ENCODE results near the gene TMEM116.

TMEM116 gene

DNA sequence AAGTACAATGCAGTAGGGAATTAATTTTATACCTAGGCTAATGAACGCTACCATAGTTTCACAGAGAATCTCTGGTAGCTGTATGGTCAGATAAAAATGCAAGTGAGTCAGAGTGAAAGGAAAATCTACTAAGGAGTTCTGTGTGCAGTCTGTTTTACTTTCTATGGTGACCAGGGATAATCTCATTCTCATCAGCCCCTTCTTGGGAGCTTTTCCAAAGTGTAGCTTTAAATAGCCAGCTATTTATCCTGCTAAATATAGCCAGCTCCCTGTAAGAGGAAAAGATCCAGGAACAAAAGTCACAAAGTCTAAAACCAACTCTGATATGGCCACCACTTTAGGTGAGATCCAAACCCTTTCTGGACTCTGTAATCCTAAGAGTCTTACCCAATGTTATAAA, 75.5 kb downstream of the TMEM116 start:
- Histone ChIP-seq H3K36me3 (ENCODE audit: control insufficient read depth, insufficient read depth, low read length) (no peaks in the 10 kb centered on the region), H3K9me3 (ENCODE audit: control insufficient read depth, insufficient read depth, low read depth, low read length) (no peaks in the 10 kb centered on the region), H3K27ac (ENCODE audit: low read depth, low read length) (no peak overlapping the region), H3K4me1 (ENCODE audit: control insufficient read depth, insufficient read depth, low read length) (peaks cover 4% of the 10 kb centered on the region; the same call in 1 of the 2 replicates), H3K27me3 (ENCODE audit: control insufficient read depth, insufficient read depth, low read length) (no peaks in the 10 kb centered on the region), H3K4me3 (ENCODE audit: low read depth, low read length) (no peak overlapping the region), H3K9ac (ENCODE audit: low read length) (no peak overlapping the region)

DNA sequence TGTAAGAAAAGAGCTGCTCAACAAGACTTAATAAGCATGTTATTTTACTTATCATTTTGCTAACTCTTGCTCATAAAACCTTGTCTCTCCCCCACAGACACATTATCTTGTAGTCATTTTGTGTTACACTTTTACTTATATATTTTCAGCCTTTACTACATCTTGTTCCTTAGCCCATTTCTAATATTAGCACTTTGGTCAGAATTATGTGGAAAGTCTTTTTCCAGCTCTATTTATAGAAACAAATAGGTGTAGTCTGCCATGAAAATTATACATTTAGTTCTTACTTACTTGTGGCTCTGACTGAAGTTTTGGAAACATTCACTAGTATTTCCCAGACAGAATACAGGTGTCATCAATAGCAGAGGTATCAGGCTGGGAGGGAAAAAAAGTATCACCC, 76.1 kb downstream of the TMEM116 start:
- Histone ChIP-seq H3K4me3 (ENCODE audit: low read depth, low read length) (no peak overlapping the region), H3K27me3 (ENCODE audit: control insufficient read depth, insufficient read depth, low read length) (no peaks in the 10 kb centered on the region), H3K27ac (ENCODE audit: low read depth, low read length) (no peak overlapping the region), H3K4me1 (ENCODE audit: control insufficient read depth, insufficient read depth, low read length) (peaks cover 4% of the 10 kb centered on the region; the same call in 1 of the 2 replicates), H3K9ac (ENCODE audit: low read length) (no peak overlapping the region), H3K36me3 (ENCODE audit: control insufficient read depth, insufficient read depth, low read length) (no peaks in the 10 kb centered on the region), H3K9me3 (ENCODE audit: control insufficient read depth, insufficient read depth, low read depth, low read length) (no peaks in the 10 kb centered on the region)

DNA sequence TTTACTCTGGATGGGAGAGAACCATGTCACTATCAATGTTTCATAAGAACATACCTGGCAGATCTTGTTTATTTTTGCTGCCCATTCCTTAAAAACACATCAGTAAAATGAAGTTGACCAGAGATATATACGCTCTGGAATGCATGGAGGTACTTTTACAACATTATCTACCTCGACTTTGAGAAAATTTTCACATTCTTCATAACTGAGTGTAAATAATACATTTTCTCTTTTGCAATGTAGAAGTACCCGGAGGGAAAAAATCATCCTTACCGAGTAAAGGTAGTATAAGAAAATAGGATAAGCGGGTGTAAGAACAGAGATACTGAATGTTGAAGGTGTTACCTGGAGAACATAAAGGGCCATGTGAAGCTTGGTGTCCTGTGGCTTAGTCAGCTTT, 80.7 kb downstream of the TMEM116 start:
- no peak overlapping the region for H3K9ac ChIP-seq (ENCODE audit: low read length)
- no peaks in the 10 kb centered on the region for H3K9me3 ChIP-seq (ENCODE audit: control insufficient read depth, insufficient read depth, low read depth, low read length)
- H3K27ac ChIP-seq (ENCODE audit: low read depth, low read length), result no peak overlapping the region
- no peaks in the 10 kb centered on the region for H3K27me3 ChIP-seq (ENCODE audit: control insufficient read depth, insufficient read depth, low read length)
- H3K4me3 ChIP-seq (ENCODE audit: low read depth, low read length), result no peak overlapping the region
- H3K4me1 ChIP-seq (ENCODE audit: control insufficient read depth, insufficient read depth, low read length), result peaks cover 4% of the 10 kb centered on the region; the same call in 1 of the 2 replicates
- no peaks in the 10 kb centered on the region for H3K36me3 ChIP-seq (ENCODE audit: control insufficient read depth, insufficient read depth, low read length)

DNA sequence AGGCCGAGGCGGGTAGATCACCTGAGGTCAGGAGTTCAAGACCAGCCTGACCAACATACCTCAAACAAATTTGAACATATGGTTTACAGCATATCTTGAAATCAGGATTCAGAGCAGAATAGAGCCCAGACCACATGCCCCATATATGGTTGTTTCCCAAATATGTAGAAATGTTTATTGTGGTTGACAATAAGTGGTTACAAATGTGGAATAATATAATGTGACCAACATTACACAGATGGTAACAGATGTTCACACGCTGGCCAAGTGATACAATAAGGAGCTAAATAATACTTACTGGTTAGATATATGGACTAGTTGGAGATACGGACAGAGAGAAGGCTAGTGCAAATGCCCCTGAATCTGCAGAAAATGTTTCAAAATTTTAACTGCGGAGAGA, 85.6 kb downstream of the TMEM116 start:
- H3K36me3 ChIP-seq (ENCODE audit: control insufficient read depth, insufficient read depth, low read length), result no peaks in the 10 kb centered on the region
- no peak overlapping the region for H3K9ac ChIP-seq (ENCODE audit: low read length)
- H3K27ac ChIP-seq (ENCODE audit: low read depth, low read length), result no peak overlapping the region
- H3K27me3 ChIP-seq (ENCODE audit: control insufficient read depth, insufficient read depth, low read length), result no peaks in the 10 kb centered on the region
- H3K9me3 ChIP-seq (ENCODE audit: control insufficient read depth, insufficient read depth, low read depth, low read length), result no peaks in the 10 kb centered on the region
- no peaks in the 10 kb centered on the region for H3K4me1 ChIP-seq (ENCODE audit: control insufficient read depth, insufficient read depth, low read length)
- H3K4me3 ChIP-seq (ENCODE audit: low read depth, low read length), result no peak overlapping the region

DNA sequence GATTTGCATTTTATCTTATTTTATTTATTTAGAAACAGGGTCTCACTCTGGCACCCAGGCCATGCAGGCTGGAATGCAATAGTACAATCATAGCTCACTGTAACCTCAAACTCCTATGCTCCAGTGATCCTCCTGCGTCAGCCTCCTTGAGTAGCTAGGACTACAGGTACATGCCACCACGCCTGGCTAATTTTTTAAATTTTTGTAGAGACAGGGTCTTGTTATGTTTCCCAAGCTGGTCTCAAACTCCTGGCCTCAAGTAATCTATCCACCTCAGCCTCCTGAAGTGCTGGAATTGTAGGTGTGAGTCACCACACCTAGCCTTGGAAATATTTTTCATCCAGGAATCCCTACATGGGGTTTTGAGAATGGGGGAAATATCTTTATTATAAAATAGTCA, 86.3 kb downstream of the TMEM116 start:
- H3K36me3 ChIP-seq (ENCODE audit: control insufficient read depth, insufficient read depth, low read length), result no peaks in the 10 kb centered on the region
- H3K27me3 ChIP-seq (ENCODE audit: control insufficient read depth, insufficient read depth, low read length), result no peaks in the 10 kb centered on the region
- H3K4me1 ChIP-seq (ENCODE audit: control insufficient read depth, insufficient read depth, low read length), result no peaks in the 10 kb centered on the region
- H3K27ac ChIP-seq (ENCODE audit: low read depth, low read length), result no peak overlapping the region
- H3K9ac ChIP-seq (ENCODE audit: low read length), result no peak overlapping the region
- H3K4me3 ChIP-seq (ENCODE audit: low read depth, low read length), result no peak overlapping the region
- H3K9me3 ChIP-seq (ENCODE audit: control insufficient read depth, insufficient read depth, low read depth, low read length), result no peaks in the 10 kb centered on the region

DNA sequence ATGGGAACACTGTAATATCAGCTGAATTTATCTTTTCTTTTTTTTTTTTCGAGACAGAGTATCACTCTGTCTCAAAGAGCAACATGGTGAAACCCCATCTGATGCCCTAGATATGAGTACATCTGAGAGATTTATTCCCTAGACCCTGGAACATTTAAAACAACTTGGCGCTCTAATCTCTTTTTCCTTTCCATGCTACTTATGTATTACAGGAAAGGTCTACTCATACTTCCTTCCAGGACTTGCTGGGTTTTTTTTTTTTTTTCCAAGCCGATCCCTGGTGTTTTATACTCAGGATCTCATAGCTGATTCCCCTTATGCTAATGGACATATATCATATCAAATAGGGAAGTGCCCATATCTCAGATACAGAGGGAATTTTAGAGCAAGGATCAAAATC, 87.8 kb downstream of the TMEM116 start:
- Histone ChIP-seq H3K36me3 (ENCODE audit: control insufficient read depth, insufficient read depth, low read length) (no peaks in the 10 kb centered on the region), H3K27me3 (ENCODE audit: control insufficient read depth, insufficient read depth, low read length) (no peaks in the 10 kb centered on the region), H3K9ac (ENCODE audit: low read length) (no peak overlapping the region), H3K9me3 (ENCODE audit: control insufficient read depth, insufficient read depth, low read depth, low read length) (no peaks in the 10 kb centered on the region), H3K27ac (ENCODE audit: low read depth, low read length) (no peak overlapping the region), H3K4me1 (ENCODE audit: control insufficient read depth, insufficient read depth, low read length) (no peaks in the 10 kb centered on the region), H3K4me3 (ENCODE audit: low read depth, low read length) (no peak overlapping the region)

DNA sequence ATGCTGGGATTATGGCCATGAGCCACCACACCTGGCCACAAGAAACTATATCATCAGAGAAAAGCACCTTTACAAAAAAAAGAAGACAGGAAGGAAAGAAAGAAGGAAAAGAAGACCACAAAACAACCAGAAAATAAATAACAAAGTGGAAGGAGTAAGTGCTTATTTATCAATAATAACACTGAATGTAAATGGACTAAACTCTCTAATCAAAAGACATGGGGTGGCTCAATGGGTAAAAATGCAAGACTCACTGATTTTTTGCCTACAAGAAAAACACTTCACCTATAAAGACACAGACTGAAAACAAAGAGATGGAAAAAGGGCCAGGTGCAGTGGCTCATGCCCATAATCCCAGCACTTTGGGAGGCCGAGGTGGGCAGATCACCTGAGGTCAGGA, 105.2 kb downstream of the TMEM116 start:
- Histone ChIP-seq H3K36me3 (ENCODE audit: control insufficient read depth, insufficient read depth, low read length) (peaks cover 14% of the 10 kb centered on the region), H3K4me3 (ENCODE audit: low read depth, low read length) (no peak overlapping the region), H3K4me1 (ENCODE audit: control insufficient read depth, insufficient read depth, low read length) (no peaks in the 10 kb centered on the region), H3K27me3 (ENCODE audit: control insufficient read depth, insufficient read depth, low read length) (no peaks in the 10 kb centered on the region), H3K27ac (ENCODE audit: low read depth, low read length) (no peak overlapping the region), H3K9ac (ENCODE audit: low read length) (no peak overlapping the region), H3K9me3 (ENCODE audit: control insufficient read depth, insufficient read depth, low read depth, low read length) (peaks cover 12% of the 10 kb centered on the region)

DNA sequence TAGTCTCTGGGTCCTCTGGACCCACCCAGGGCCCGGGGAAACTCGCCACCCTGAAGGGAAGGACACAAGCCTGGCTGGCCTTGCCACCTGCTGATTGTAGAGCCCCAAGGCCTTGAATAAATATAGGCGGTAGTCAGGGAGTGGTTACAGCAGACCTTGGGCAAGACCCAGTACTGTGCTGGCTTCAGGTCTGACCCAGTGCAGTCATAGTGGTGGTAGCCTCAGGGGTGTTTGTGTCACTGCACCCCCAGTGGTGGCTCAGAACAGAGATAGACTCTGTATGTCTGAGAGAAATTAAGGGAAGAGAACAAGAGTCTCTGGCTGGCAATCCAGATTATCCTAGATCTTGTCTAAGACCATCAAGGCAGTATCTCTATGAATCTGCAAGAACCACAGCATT, 107.5 kb downstream of the TMEM116 start:
- Histone ChIP-seq H3K36me3 (ENCODE audit: control insufficient read depth, insufficient read depth, low read length) (peaks cover 19% of the 10 kb centered on the region), H3K4me1 (ENCODE audit: control insufficient read depth, insufficient read depth, low read length) (no peaks in the 10 kb centered on the region), H3K27me3 (ENCODE audit: control insufficient read depth, insufficient read depth, low read length) (no peaks in the 10 kb centered on the region), H3K27ac (ENCODE audit: low read depth, low read length) (no peak overlapping the region), H3K4me3 (ENCODE audit: low read depth, low read length) (no peak overlapping the region), H3K9ac (ENCODE audit: low read length) (no peak overlapping the region), H3K9me3 (ENCODE audit: control insufficient read depth, insufficient read depth, low read depth, low read length) (peaks cover 12% of the 10 kb centered on the region)

DNA sequence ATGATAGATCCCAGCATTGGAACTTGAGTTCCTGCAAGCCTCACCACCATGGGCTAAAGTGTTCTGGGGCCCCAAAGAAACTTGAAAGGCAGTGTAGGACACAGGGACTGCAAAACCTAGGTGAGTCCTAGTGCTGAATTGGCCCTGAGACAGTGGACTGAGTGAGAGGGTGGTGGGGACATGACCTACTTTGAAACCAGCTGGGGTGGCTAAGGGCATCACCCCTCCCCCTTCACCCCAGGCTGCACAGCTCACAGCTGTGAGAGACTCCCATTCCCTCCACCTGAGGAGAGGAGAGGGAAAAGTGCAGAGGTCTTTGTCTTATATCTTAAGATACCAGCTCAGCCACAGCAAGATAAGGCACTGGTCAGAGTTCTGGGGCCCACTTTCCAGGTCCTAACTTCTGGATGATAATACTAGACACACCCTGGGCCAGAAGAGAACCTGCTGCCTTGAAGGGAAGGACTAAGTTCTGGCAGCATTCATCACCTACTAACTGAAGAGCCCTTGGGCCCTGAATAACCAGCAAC, 108.5 kb downstream of the TMEM116 start:
- H3K4me3 ChIP-seq (ENCODE audit: low read depth, low read length), result no peak overlapping the region
- peaks cover 12% of the 10 kb centered on the region for H3K9me3 ChIP-seq (ENCODE audit: control insufficient read depth, insufficient read depth, low read depth, low read length)
- H3K27me3 ChIP-seq (ENCODE audit: control insufficient read depth, insufficient read depth, low read length), result no peaks in the 10 kb centered on the region
- H3K36me3 ChIP-seq (ENCODE audit: control insufficient read depth, insufficient read depth, low read length), result peaks cover 27% of the 10 kb centered on the region
- H3K4me1 ChIP-seq (ENCODE audit: control insufficient read depth, insufficient read depth, low read length), result no peaks in the 10 kb centered on the region
- no peak overlapping the region for H3K9ac ChIP-seq (ENCODE audit: low read length)
- H3K27ac ChIP-seq (ENCODE audit: low read depth, low read length), result no peak overlapping the region

DNA sequence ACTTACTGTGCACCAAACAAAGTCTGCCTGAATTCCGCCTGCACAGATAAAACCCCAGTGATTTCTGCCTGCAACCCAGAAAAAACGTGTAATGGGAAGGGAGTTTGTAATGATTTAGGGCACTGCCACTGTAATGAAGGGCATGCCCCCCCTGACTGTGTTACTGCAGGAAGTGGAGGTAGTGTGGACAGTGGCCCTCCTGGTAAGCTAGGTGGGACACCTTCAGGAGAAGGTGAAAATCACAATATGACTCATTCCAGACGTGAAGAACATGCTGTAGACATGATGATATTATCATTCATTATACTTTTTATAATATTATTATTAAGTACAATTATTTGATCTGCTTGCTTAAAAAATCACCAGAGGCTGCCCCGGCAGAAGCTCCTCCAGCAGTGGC, 111.8 kb downstream of the TMEM116 start:
- Histone ChIP-seq H3K4me1 (ENCODE audit: control insufficient read depth, insufficient read depth, low read length) (no peaks in the 10 kb centered on the region), H3K9ac (ENCODE audit: low read length) (no peak overlapping the region), H3K27me3 (ENCODE audit: control insufficient read depth, insufficient read depth, low read length) (no peaks in the 10 kb centered on the region), H3K27ac (ENCODE audit: low read depth, low read length) (no peak overlapping the region), H3K4me3 (ENCODE audit: low read depth, low read length) (no peak overlapping the region), H3K9me3 (ENCODE audit: control insufficient read depth, insufficient read depth, low read depth, low read length) (no peaks in the 10 kb centered on the region; the same call in 1 of the 2 replicates), H3K36me3 (ENCODE audit: control insufficient read depth, insufficient read depth, low read length) (peaks cover 42% of the 10 kb centered on the region)

DNA sequence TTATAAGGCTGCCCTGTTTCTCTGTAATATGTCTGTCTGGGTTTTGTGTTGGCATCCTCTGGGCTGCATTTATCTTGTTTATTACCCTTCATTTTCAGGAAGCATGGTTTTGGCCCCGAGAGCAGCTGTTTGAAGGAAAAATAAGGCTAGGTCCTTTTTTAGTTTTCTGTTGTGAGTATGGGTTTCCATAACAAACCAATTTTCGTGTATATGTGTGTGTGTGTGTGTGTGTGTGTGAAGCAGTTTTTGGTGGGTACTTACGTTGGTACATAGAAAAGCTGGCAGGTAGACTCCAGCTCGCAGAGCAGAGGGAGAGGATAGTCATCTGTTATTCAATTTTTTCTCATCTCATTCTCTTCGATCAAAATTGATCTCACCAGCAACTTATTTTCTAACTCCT, 118.4 kb downstream of the TMEM116 start:
- H3K27ac ChIP-seq (ENCODE audit: low read depth, low read length), result no peak overlapping the region
- no peak overlapping the region for H3K9ac ChIP-seq (ENCODE audit: low read length)
- H3K4me3 ChIP-seq (ENCODE audit: low read depth, low read length), result no peak overlapping the region
- peaks cover 73% of the 10 kb centered on the region for H3K36me3 ChIP-seq (ENCODE audit: control insufficient read depth, insufficient read depth, low read length)
- H3K4me1 ChIP-seq (ENCODE audit: control insufficient read depth, insufficient read depth, low read length), result no peaks in the 10 kb centered on the region
- no peaks in the 10 kb centered on the region for H3K27me3 ChIP-seq (ENCODE audit: control insufficient read depth, insufficient read depth, low read length)
- no peaks in the 10 kb centered on the region for H3K9me3 ChIP-seq (ENCODE audit: control insufficient read depth, insufficient read depth, low read depth, low read length)

DNA sequence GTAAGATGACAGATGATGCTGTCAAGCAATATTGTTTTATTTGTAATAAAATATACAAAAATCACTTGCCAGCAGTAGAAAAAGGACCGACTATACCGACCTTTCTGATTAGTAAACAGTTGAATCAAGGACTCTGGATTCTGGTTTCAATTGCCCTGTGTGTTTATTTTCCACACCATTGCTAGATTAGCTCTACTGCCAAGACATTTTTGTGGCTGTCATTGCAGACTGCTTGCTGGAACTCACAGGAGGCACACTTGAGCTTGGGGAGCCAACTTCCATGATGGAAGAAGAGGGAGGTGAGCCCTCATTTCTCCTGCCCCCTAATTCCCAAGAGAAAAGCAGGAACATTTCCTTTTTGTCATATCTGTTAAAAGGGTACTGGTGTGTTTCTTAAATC, 119.7 kb downstream of the TMEM116 start:
- H3K9ac ChIP-seq (ENCODE audit: low read length), result no peak overlapping the region
- peaks cover 78% of the 10 kb centered on the region for H3K36me3 ChIP-seq (ENCODE audit: control insufficient read depth, insufficient read depth, low read length)
- H3K27me3 ChIP-seq (ENCODE audit: control insufficient read depth, insufficient read depth, low read length), result no peaks in the 10 kb centered on the region
- H3K4me1 ChIP-seq (ENCODE audit: control insufficient read depth, insufficient read depth, low read length), result no peaks in the 10 kb centered on the region
- H3K4me3 ChIP-seq (ENCODE audit: low read depth, low read length), result no peak overlapping the region
- no peaks in the 10 kb centered on the region for H3K9me3 ChIP-seq (ENCODE audit: control insufficient read depth, insufficient read depth, low read depth, low read length)
- H3K27ac ChIP-seq (ENCODE audit: low read depth, low read length), result no peak overlapping the region
